H9 (cell line): ENCODE measurements around the gene ZNF124. TPM values are rescaled to one million over a fixed set of nuclear protein-coding genes. Genes with fewer than 3 reads are reported as not detected.

Source experiments
- DNase-seq: peaks from one replicate; pipeline ENCODE4 v3.0.0-alpha.2; 2017
- H2AFZ ChIP-seq: one replicate; pipeline ENCODE4 v1.6.1; 2013; ENCODE audit warnings: mild to moderate bottlenecking, low read length, control low read depth, moderate library complexity
- H2AK5ac ChIP-seq: 2 replicates; pipeline ENCODE4 v1.6.1; 2013; ENCODE audit warnings: low read length, control low read depth, mixed read lengths; ENCODE audit not compliant: insufficient read length
- H2BK120ac ChIP-seq: one replicate; pipeline ENCODE4 v1.6.1; 2013; ENCODE audit warnings: low read depth, mild to moderate bottlenecking, low read length, control low read depth, inconsistent platforms; ENCODE audit not compliant: poor library complexity, severe bottlenecking
- H2BK12ac ChIP-seq: 2 replicates; pipeline ENCODE4 v1.6.1; 2013; ENCODE audit warnings: low read length, control low read depth, mixed read lengths, low read depth; ENCODE audit not compliant: insufficient read length
- H2BK15ac ChIP-seq: 2 replicates; pipeline ENCODE4 v1.6.1; 2013; ENCODE audit warnings: low read depth, low read length, control low read depth
- H2BK20ac ChIP-seq: one replicate; pipeline ENCODE4 v1.6.1; 2013; ENCODE audit warnings: low read depth, mild to moderate bottlenecking, low read length, control low read depth, inconsistent platforms; ENCODE audit not compliant: poor library complexity, severe bottlenecking
- H2BK5ac ChIP-seq: 2 replicates; pipeline ENCODE4 v1.6.1; 2013; ENCODE audit warnings: low read length, control low read depth, mixed read lengths; ENCODE audit not compliant: insufficient read length
- H3K14ac ChIP-seq: 2 replicates; pipeline ENCODE4 v1.6.1; 2013; ENCODE audit warnings: low read length, control low read depth; ENCODE audit not compliant: insufficient read depth
- H3K18ac ChIP-seq: 2 replicates; pipeline ENCODE4 v1.6.1; 2013; ENCODE audit warnings: low read depth, mild to moderate bottlenecking, mixed read lengths, low read length, control low read depth; ENCODE audit not compliant: insufficient read length
- H3K23ac ChIP-seq: 2 replicates; pipeline ENCODE4 v1.6.1; 2013; ENCODE audit warnings: low read length, control low read depth, mixed read lengths, low read depth; ENCODE audit not compliant: insufficient read length
- H3K23me2 ChIP-seq: 2 replicates; pipeline ENCODE4 v1.6.1; 2013; ENCODE audit warnings: low read depth, mild to moderate bottlenecking, mixed read lengths, low read length, control low read depth; ENCODE audit not compliant: insufficient read length, poor library complexity, severe bottlenecking
- H3K27ac ChIP-seq: 2 replicates; pipeline ENCODE4 v1.5.1; 2013; ENCODE audit warnings: low read length, control low read depth, mixed read lengths, low read depth; ENCODE audit not compliant: insufficient read length
- H3K27me3 ChIP-seq: 2 replicates; pipeline ENCODE4 v1.6.1; 2013; ENCODE audit warnings: low read length, control low read depth, inconsistent platforms; ENCODE audit not compliant: insufficient read depth
- H3K4ac ChIP-seq: 2 replicates; pipeline ENCODE4 v1.6.1; 2013; ENCODE audit warnings: low read depth, mild to moderate bottlenecking, control low read depth, inconsistent platforms, low read length, moderate library complexity
- H3K4me1 ChIP-seq: 2 replicates; pipeline ENCODE4 v1.6.1; 2013; ENCODE audit warnings: low read length, control low read depth, inconsistent platforms; ENCODE audit not compliant: insufficient read depth
- H3K4me2 ChIP-seq: 2 replicates; pipeline ENCODE4 v1.6.1; 2013; ENCODE audit warnings: low read length, control low read depth, mixed read lengths; ENCODE audit not compliant: insufficient read length, insufficient read depth
- H3K56ac ChIP-seq: 2 replicates; pipeline ENCODE4 v1.6.1; 2013; ENCODE audit warnings: low read depth, mild to moderate bottlenecking, mixed read lengths, low read length, control low read depth; ENCODE audit not compliant: insufficient read length
- H3K79me1 ChIP-seq: 2 replicates; pipeline ENCODE4 v1.6.1; 2013; ENCODE audit warnings: low read depth, mild to moderate bottlenecking, moderate library complexity, low read length, control low read depth, inconsistent platforms; ENCODE audit not compliant: insufficient read depth, poor library complexity, severe bottlenecking
- H3K79me2 ChIP-seq: 2 replicates; pipeline ENCODE4 v1.6.1; 2013; ENCODE audit warnings: low read length, control low read depth, inconsistent platforms; ENCODE audit not compliant: insufficient read depth
- H3K9ac ChIP-seq: 2 replicates; pipeline ENCODE4 v1.6.1; 2013; ENCODE audit warnings: low read length, control low read depth, mixed read lengths; ENCODE audit not compliant: insufficient read length; ENCODE audit errors: extremely low read depth
- H3K9me3 ChIP-seq: one replicate; pipeline ENCODE4 v1.6.1; 2013; ENCODE audit warnings: low read depth, low read length, inconsistent platforms; ENCODE audit not compliant: control insufficient read depth
- H3T11ph ChIP-seq: one replicate; pipeline ENCODE4 v1.6.1; 2013; ENCODE audit warnings: mild to moderate bottlenecking, low read length, control low read depth, inconsistent platforms
- H4K20me1 ChIP-seq: one replicate; pipeline ENCODE4 v1.6.1; 2013; ENCODE audit not compliant: control insufficient read depth, insufficient read length, insufficient read depth
- H4K5ac ChIP-seq: 2 replicates; pipeline ENCODE4 v1.6.1; 2013; ENCODE audit warnings: low read depth, mild to moderate bottlenecking, mixed read lengths, low read length, control low read depth; ENCODE audit not compliant: insufficient read length
- H4K8ac ChIP-seq: replicated peaks from 2 replicates; pipeline ENCODE4 v1.6.1; 2013; ENCODE audit warnings: low read length, control low read depth, mixed read lengths, low read depth; ENCODE audit not compliant: insufficient read length
- H4K91ac ChIP-seq: 2 replicates; pipeline ENCODE4 v1.6.1; 2013; ENCODE audit warnings: low read depth, mild to moderate bottlenecking, moderate library complexity, mixed read lengths, low read length, control low read depth; ENCODE audit not compliant: insufficient read length
- H3K27ac Mint-ChIP-seq, 3 experiments: 2 replicates in 2 of 3; 3 replicates in 1 of 3; pipeline ENCODE4 v1.8.0; 2020 to 2021; ENCODE audit warnings: mixed read lengths in 3 of 3, mild to moderate bottlenecking in 1 of 3, moderate library complexity in 1 of 3
- H3K27me3 Mint-ChIP-seq: 2 replicates; pipeline ENCODE4 v1.8.0; 2021; ENCODE audit warnings: low read depth, mild to moderate bottlenecking, moderate library complexity, mixed read lengths
- H3K36me3 Mint-ChIP-seq, 3 experiments: 2 replicates in 2 of 3; 3 replicates in 1 of 3; pipeline ENCODE4 v1.8.0; 2020 to 2021; ENCODE audit warnings: low read depth in 3 of 3, mixed read lengths in 3 of 3; ENCODE audit not compliant: insufficient read depth in 1 of 3
- H3K4me1 Mint-ChIP-seq, 2 experiments: 2 replicates each; pipeline ENCODE4 v1.8.0; 2020; ENCODE audit warnings: mixed read lengths in 2 of 2
- H3K4me3 Mint-ChIP-seq, 2 experiments: 2 replicates in 1 of 2; 3 replicates in 1 of 2; pipeline ENCODE4 v1.8.0; 2020 to 2021; ENCODE audit warnings: mild to moderate bottlenecking in 2 of 2, mixed read lengths in 2 of 2, moderate library complexity in 1 of 2
- H3K9me3 Mint-ChIP-seq, 2 experiments: 2 replicates in 1 of 2; 3 replicates in 1 of 2; pipeline ENCODE4 v1.8.0; 2020; ENCODE audit warnings: mild to moderate bottlenecking in 2 of 2, mixed read lengths in 2 of 2, moderate library complexity in 1 of 2
- CTCF ChIP-seq: fragments of 200-600 bp; sonication (generic); conservative IDR thresholded peaks from 3 replicates; pipeline ENCODE4 v1.8.0; 2021; ENCODE audit warnings: antibody characterized with exemption, mild to moderate bottlenecking
- WGBS: extraction: QIAGEN DNeasy Blood & Tissue Kit; methylation state at CpG from one replicate; pipeline ENCODE4 v1.1.7; 2013; ENCODE audit warnings: missing lambda C conversion rate, low lambda C conversion rate, mixed read lengths; ENCODE audit not compliant: insufficient read length; ENCODE audit errors: extremely low coverage; 5-methylcytosine and 5-hydroxymethylcytosine counted together
- total RNA-seq: library from RNA; stranded (reverse); gene quantifications from 2 replicates; pipeline ENCODE4 v1.2.1, GENCODE V29; 2021

Gene ZNF124
- total RNA-seq, 1 experiment from 2014 or later = 50.6 TPM

GRCh38 chr1:247212012-247212411 lies 40.2 kb upstream of the ZNF124 start:
- H4K91ac ChIP-seq = no peak overlapping the region
- no peak overlapping the region for H3K14ac ChIP-seq
- H4K8ac ChIP-seq = no peak overlapping the region
- peaks cover 9% of the 10 kb centered on the region for H3K79me1 ChIP-seq
- no peak overlapping the region for H3K18ac ChIP-seq
- H3K23ac ChIP-seq = no peak overlapping the region
- H2BK5ac ChIP-seq = no peak overlapping the region
- H3K9me3 ChIP-seq = no peaks in the 10 kb centered on the region
- H3K4me1 ChIP-seq = peaks cover 7% of the 10 kb centered on the region
- no peak overlapping the region for H3K9ac ChIP-seq
- H4K5ac ChIP-seq = no peak overlapping the region
- Mint-ChIP-seq H3K4me3 (no peak overlapping the region), H3K27me3 (no peaks in the 10 kb centered on the region; the same call in 1 of the 2 replicates), H3K9me3 (no peaks in the 10 kb centered on the region), H3K27ac (no peak overlapping the region), H3K4me1 (peaks cover 18 to 24% of the 10 kb centered on the region in 2 experiments), H3K36me3 (peaks cover 0 to 4% (median 2%) of the 10 kb centered on the region in 3 experiments; a peak in 4 of 7 replicates)
- H2BK12ac ChIP-seq = no peak overlapping the region
- WGBS = no CpG with 5 or more reads among the region's 5 CpGs
- no peaks in the 10 kb centered on the region for H4K20me1 ChIP-seq
- H3K4me2 ChIP-seq = no peak overlapping the region
- H3K79me2 ChIP-seq = peaks cover 12% of the 10 kb centered on the region
- no peaks in the 10 kb centered on the region for H3K27me3 ChIP-seq
- no peak overlapping the region for H2BK120ac ChIP-seq
- H3K23me2 ChIP-seq = peaks cover 8% of the 10 kb centered on the region
- TF ChIP-seq CTCF = no peak
- H3T11ph ChIP-seq = no peak overlapping the region
- no peak overlapping the region for H2BK15ac ChIP-seq
- no peak overlapping the region for H2AFZ ChIP-seq
- no peak overlapping the region for H3K56ac ChIP-seq
- H2AK5ac ChIP-seq = no peak overlapping the region
- H3K4ac ChIP-seq = no peak overlapping the region
- H3K27ac ChIP-seq = no peak overlapping the region
- no peak for DNase-seq
- no peak overlapping the region for H2BK20ac ChIP-seq
